ENCODE results near the gene DVL3.
"Not testable (repeated sequence)": the region's sequence is repeated elsewhere in the genome, so short reads cannot be mapped to it uniquely, and the experiment has no call there.

DVL3 gene

DNA sequence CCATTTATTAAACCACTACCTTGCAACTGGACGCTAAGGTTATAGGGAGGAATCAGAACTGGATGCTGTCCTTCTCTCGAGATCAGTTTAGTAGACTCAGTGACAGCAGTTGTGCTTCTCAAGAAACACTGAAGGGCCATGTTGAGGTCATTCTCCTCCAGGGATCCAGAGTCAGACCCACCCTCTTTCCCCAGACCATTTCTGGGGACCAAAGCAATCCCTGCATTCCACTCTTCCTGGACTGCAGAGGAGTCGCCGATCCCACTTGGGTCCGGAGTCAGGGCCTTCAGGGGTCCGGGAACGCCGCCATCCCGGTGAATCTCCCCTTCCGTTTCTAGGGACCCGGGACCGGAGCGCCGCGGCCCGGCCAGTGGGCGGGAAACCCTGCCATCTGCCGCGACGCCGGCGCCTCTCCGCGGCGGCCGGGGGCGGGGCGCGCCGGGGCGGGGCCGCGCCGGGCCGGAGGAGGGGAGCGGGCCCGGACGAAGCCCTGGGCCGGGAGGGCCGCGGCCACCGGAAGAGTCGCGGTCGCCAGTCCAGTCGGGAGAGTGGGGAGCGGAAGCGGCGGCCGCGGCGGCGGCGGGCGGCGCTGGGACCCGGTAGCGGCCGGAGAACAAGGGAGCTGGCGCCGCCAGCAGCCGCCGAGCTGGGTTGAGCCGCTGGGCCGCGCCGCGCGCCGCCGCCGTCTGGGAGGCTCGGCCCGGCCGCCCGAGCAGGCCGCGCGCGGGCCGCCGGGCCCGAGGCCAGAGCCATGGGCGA, at the start of gene DVL3:
Gene DVL3, plus strand, starts transcription at position 493 of the 759 bp plus-strand sequence. Its CDS starts 259 bp downstream, at position 752.
- H3K4me3 ChIP-seq (ENCODE audit: low read length) = peak within 1 kb of the TSS; percentile 82
- TF ChIP-seq CTCF (IDR thresholded peaks at IDR 0.05; ENCODE audit: insufficient read depth, low read depth, low read length, missing control alignments) = no peak
- peak; percentile 56 for DNase-seq (ENCODE audit: low read depth)

GRCh38 chr3:184110316-184110725, 44.9 kb upstream of the DVL3 start:
- peak; percentile 8 for DNase-seq (ENCODE audit: low read depth)
- H3K4me3 ChIP-seq (ENCODE audit: low read length) = no peak overlapping the region
- no peak for TF ChIP-seq CTCF (IDR thresholded peaks at IDR 0.05; ENCODE audit: insufficient read depth, low read depth, low read length, missing control alignments)

DNA sequence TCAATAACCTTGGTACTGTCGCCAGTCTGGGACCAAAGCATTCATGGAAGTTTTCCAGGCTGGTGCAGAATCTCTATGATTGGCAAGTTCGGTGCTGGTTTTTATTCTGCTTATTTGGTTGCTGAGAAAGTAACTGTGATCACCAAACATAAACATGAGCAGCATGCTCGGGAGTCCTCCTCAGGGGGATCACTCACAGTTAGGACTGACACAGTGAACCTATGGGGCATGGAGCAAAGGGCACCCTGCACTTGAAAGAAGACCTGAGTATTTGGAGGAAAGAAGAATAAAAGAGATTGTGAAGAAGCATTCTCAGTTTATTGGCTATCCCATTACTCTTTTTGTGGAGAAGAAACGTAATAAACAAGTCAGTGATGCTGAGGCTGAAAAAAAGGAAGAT, 39.2 kb upstream of the DVL3 start:
- DNase-seq (ENCODE audit: low read depth) = no peak
- TF ChIP-seq CTCF (IDR thresholded peaks at IDR 0.05; ENCODE audit: insufficient read depth, low read depth, low read length, missing control alignments) = no peak
- H3K4me3 ChIP-seq (ENCODE audit: low read length) = no peak overlapping the region

GRCh38 chr3:184117636-184118035, 37.5 kb upstream of the DVL3 start:
- no peak overlapping the region for H3K4me3 ChIP-seq (ENCODE audit: low read length)
- TF ChIP-seq CTCF (IDR thresholded peaks at IDR 0.05; ENCODE audit: insufficient read depth, low read depth, low read length, missing control alignments) = no peak
- peak; percentile 15 for DNase-seq (ENCODE audit: low read depth)

GRCh38 chr3:184121031-184121430, 34.1 kb upstream of the DVL3 start:
- DNase-seq (ENCODE audit: low read depth); H3K4me3 ChIP-seq (ENCODE audit: low read length): not testable (repeated sequence)

GRCh38 chr3:184126006-184126405, 29.2 kb upstream of the DVL3 start:
- DNase-seq (ENCODE audit: low read depth) = no peak
- H3K4me3 ChIP-seq (ENCODE audit: low read length) = no peak overlapping the region
- TF ChIP-seq CTCF (IDR thresholded peaks at IDR 0.05; ENCODE audit: insufficient read depth, low read depth, low read length, missing control alignments) = no peak

GRCh38 chr3:184129012-184129411, 26.2 kb upstream of the DVL3 start:
- H3K4me3 ChIP-seq (ENCODE audit: low read length) = no peak overlapping the region
- DNase-seq (ENCODE audit: low read depth) = peak; percentile 56
- peak; percentile 49 for TF ChIP-seq CTCF (IDR thresholded peaks at IDR 0.05; ENCODE audit: insufficient read depth, low read depth, low read length, missing control alignments)

Measured in epithelial cell of esophagus (primary cell).